ENCODE results near the gene CARMIL1. TPM values are rescaled to one million over a fixed set of nuclear protein-coding genes. Genes with fewer than 3 reads are reported as not detected.

The CARMIL1 gene
- total RNA-seq, 4 donors from 2014 or later = 14.9 to 23.5 (median 20.3) TPM

GRCh38 chr6:25553502-25553901 is 274.3 kb downstream of the CARMIL1 start:
- TF ChIP-seq CTCF (IDR thresholded peaks at IDR 0.05) (no peak), POLR2A (IDR thresholded peaks at IDR 0.05) (no peak)
- 71 to 77% methylated on average over 3 of the region's 3 CpGs for WGBS, 2 donors
- intact Hi-C loops (cut with DNase I; ENCODE audit: low total_unique reads) = no loop called here
- H3K4me3 ChIP-seq (ENCODE audit: low read depth, poor library complexity, severe bottlenecking) = no peak overlapping the region
- no peak for DNase-seq (ENCODE audit: low spot score in 2 of 2)

GRCh38 chr6:25555188-25555587 is 276.0 kb downstream of the CARMIL1 start:
- intact Hi-C loops (cut with DNase I; ENCODE audit: low total_unique reads) = no loop called here
- TF ChIP-seq CTCF (IDR thresholded peaks at IDR 0.05) (no peak), POLR2A (IDR thresholded peaks at IDR 0.05) (no peak)
- 95 to 100% methylated on average over 2 of the region's 2 CpGs for WGBS, 2 donors
- no peak for DNase-seq (ENCODE audit: low spot score in 2 of 2)
- no peak overlapping the region for H3K4me3 ChIP-seq (ENCODE audit: low read depth, poor library complexity, severe bottlenecking)

GRCh38 chr6:25556516-25556915 is 277.3 kb downstream of the CARMIL1 start:
- peak; percentile 77 to 96 for DNase-seq (ENCODE audit: low spot score in 2 of 2)
- 20 to 23% methylated on average over 10 of the region's 10 CpGs for WGBS, 2 donors
- H3K4me3 ChIP-seq (ENCODE audit: low read depth, poor library complexity, severe bottlenecking) = no peak overlapping the region
- intact Hi-C loops (cut with DNase I; ENCODE audit: low total_unique reads) = no loop called here
- no peak for TF ChIP-seq CTCF (IDR thresholded peaks at IDR 0.05)
- TF ChIP-seq POLR2A (IDR thresholded peaks at IDR 0.05) = no peak

GRCh38 chr6:25558155-25558817 is 279.1 kb downstream of the CARMIL1 start:
- intact Hi-C loops (cut with DNase I; ENCODE audit: low total_unique reads) = no loop called here
- TF ChIP-seq POLR2A (IDR thresholded peaks at IDR 0.05) (no peak), CTCF (IDR thresholded peaks at IDR 0.05) (no peak)
- DNase-seq (ENCODE audit: low spot score in 2 of 2) = no peak
- H3K4me3 ChIP-seq (ENCODE audit: low read depth, poor library complexity, severe bottlenecking) = no peak overlapping the region
- WGBS, 2 donors = 80 to 85% methylated on average over 3 of the region's 3 CpGs

GRCh38 chr6:25560865-25561264 is 281.7 kb downstream of the CARMIL1 start:
- WGBS, 2 donors = 61 to 64% methylated on average over 2 of the region's 2 CpGs
- intact Hi-C loops (cut with DNase I; ENCODE audit: low total_unique reads) = no loop called here
- no peak overlapping the region for H3K4me3 ChIP-seq (ENCODE audit: low read depth, poor library complexity, severe bottlenecking)
- DNase-seq (ENCODE audit: low spot score in 2 of 2) = no peak
- TF ChIP-seq CTCF (IDR thresholded peaks at IDR 0.05) = no peak
- TF ChIP-seq POLR2A (IDR thresholded peaks at IDR 0.05) = no peak

- H3K4me3 ChIP-seq (ENCODE audit: low read depth, poor library complexity, severe bottlenecking) = no peak overlapping the region
- intact Hi-C loops (cut with DNase I; ENCODE audit: low total_unique reads) = no loop called here
- TF ChIP-seq POLR2A (IDR thresholded peaks at IDR 0.05) = no peak
- TF ChIP-seq CTCF (IDR thresholded peaks at IDR 0.05) = no peak
- no peak for DNase-seq (ENCODE audit: low spot score in 2 of 2)
Measured at GRCh38 chr6:25564943-25565342, 285.8 kb downstream of the CARMIL1 start.
